Measurements from ENCODE around the gene API5. TPM values are rescaled to one million over a fixed set of nuclear protein-coding genes. Genes with fewer than 3 reads are reported as not detected.

Gene API5
- total RNA-seq, 1 experiment from 2014 or later: 122 TPM

DNA sequence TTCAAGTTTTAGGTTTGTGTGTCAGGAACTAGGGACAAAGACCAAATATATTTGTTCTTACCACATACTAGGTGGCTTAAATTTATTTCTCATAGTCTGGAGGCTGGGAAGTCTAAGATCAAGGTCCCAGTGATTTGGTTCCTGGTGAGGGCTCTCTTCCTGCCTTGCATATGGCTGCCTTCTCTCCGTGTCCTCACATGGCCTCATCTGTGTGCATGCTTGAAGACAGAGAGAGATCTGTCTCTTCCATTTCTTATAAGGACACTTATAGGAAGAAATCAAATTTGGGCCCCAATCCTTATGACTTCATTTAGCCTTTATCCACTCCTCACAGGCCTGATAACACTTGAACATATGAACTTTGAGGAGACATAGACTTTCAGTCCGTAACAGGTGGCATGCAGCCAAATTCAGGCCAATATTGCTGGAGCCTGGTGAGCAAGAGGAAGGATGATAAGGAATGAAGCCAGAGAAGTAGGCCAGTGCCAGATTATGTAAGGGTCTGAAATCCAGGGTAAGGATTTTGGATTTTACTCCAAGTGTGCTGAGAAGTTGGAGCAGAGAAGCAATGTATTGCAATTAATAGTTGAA is 82.1 kb downstream of the API5 start:
- TF ChIP-seq CBX3 (IDR thresholded peaks at IDR 0.05; ENCODE audit: low read depth): no peak
- TF ChIP-seq SP1 (IDR thresholded peaks at IDR 0.05; ENCODE audit: low read depth): no peak
- no peak for TF ChIP-seq RAD21 (IDR thresholded peaks at IDR 0.05; ENCODE audit: low read depth)
- TF ChIP-seq POLR2AphosphoS5 (IDR thresholded peaks at IDR 0.05; ENCODE audit: low read depth, low read length): no peak
- TF ChIP-seq ZFX (IDR thresholded peaks at IDR 0.05): no peak
- TF ChIP-seq FOSL1 (IDR thresholded peaks at IDR 0.05; ENCODE audit: low read depth): no peak
- TF ChIP-seq YY1 (IDR thresholded peaks at IDR 0.05; ENCODE audit: extremely low read depth, insufficient replicate concordance, low read depth, low read length): no peak
- TF ChIP-seq EZH2 (IDR thresholded peaks at IDR 0.05): no peak
- no peak for TF ChIP-seq ELF1 (IDR thresholded peaks at IDR 0.05; ENCODE audit: borderline replicate concordance, low read depth)
- TF ChIP-seq, protein P1, sequence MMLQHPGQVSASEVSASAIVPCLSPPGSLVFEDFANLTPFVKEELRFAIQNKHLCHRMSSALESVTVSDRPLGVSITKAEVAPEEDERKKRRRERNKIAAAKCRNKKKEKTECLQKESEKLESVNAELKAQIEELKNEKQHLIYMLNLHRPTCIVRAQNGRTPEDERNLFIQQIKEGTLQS (IDR thresholded peaks at IDR 0.05): no peak
- no peak for TF ChIP-seq CEBPB (IDR thresholded peaks at IDR 0.05; ENCODE audit: low read depth)
- no peak for TF ChIP-seq POLR2A (IDR thresholded peaks at IDR 0.05; ENCODE audit: borderline replicate concordance, extremely low read depth, insufficient read depth, insufficient read length)
- TF ChIP-seq, protein P2, sequence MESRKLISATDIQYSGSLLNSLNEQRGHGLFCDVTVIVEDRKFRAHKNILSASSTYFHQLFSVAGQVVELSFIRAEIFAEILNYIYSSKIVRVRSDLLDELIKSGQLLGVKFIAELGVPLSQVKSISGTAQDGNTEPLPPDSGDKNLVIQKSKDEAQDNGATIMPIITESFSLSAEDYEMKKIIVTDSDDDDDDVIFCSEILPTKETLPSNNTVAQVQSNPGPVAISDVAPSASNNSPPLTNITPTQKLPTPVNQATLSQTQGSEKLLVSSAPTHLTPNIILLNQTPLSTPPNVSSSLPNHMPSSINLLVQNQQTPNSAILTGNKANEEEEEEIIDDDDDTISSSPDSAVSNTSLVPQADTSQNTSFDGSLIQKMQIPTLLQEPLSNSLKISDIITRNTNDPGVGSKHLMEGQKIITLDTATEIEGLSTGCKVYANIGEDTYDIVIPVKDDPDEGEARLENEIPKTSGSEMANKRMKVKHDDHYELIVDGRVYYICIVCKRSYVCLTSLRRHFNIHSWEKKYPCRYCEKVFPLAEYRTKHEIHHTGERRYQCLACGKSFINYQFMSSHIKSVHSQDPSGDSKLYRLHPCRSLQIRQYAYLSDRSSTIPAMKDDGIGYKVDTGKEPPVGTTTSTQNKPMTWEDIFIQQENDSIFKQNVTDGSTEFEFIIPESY (IDR thresholded peaks at IDR 0.05; ENCODE audit: extremely low read depth, insufficient replicate concordance, low read length): no peak
- no peak for TF ChIP-seq CTCF (IDR thresholded peaks at IDR 0.05 in 2 of 3, conservative IDR thresholded peaks at IDR 0.05 in 1 of 3; ENCODE audit: borderline replicate concordance in 1 of 3, insufficient read depth in 1 of 3, low read depth in 2 of 3, low read length in 2 of 3)
- TF ChIP-seq TCF7L2 (IDR thresholded peaks at IDR 0.05; ENCODE audit: borderline replicate concordance, extremely low read depth, insufficient read depth, insufficient read length): no peak
- H3K27ac ChIP-seq (ENCODE audit: low read depth, low read length): no peak overlapping the region
- no peak overlapping the region for H3K9ac ChIP-seq (ENCODE audit: low read length)
- H4K20me1 ChIP-seq (ENCODE audit: insufficient read depth): no peaks in the 10 kb centered on the region
- no peaks in the 10 kb centered on the region for H3K9me2 ChIP-seq (ENCODE audit: insufficient read depth)
- ChIA-PET RAD21 (ENCODE audit: low non-redundant PET in 1 of 2, low total read pairs in 2 of 2, uncharacterized antibody in 2 of 2, unreplicated experiment in 2 of 2) (no interaction called here), CTCF (no interaction called here), POLR2A (no interaction called here)
- DNase-seq (ENCODE audit: low read depth, low spot score): no peak
- H2AFZ ChIP-seq (ENCODE audit: low read depth, low read length, poor library complexity, severe bottlenecking): no peak overlapping the region
- H3K4me2 ChIP-seq (ENCODE audit: low read length): no peak overlapping the region
- H3K4me1 ChIP-seq (ENCODE audit: control insufficient read depth in 1 of 2, insufficient read depth in 2 of 2, low read length in 2 of 2): no peaks in the 10 kb centered on the region
- intact Hi-C loops (cut with micrococcal nuclease): no loop called here
- TSS peak; percentile 7 for BruUV-seq (replicated peaks)
- ATAC-seq: no peak
- peaks cover 11 to 31% of the 10 kb centered on the region in 2 experiments; a peak in 2 of 4 replicates for H3K36me3 ChIP-seq (ENCODE audit: control insufficient read depth in 1 of 2, insufficient read depth in 2 of 2, low read length in 2 of 2)
- H3K79me2 ChIP-seq (ENCODE audit: insufficient read depth, low read length): no peaks in the 10 kb centered on the region
- H3K27me3 ChIP-seq (ENCODE audit: insufficient read depth, low read length): no peaks in the 10 kb centered on the region
- no peak overlapping the region for H3K4me3 ChIP-seq (replicated peaks in 1 of 2; ENCODE audit: low read depth in 1 of 2, low read length in 2 of 2)
- H3K9me3 ChIP-seq (ENCODE audit: control insufficient read depth in 1 of 2, insufficient read depth in 1 of 2, low read depth in 1 of 2, low read length in 2 of 2): no peaks in the 10 kb centered on the region
